HG03045 (cell line): Measurements from ENCODE around the gene UPF2.
A peak's percentile ranks its signal among the peaks of the same experiment; 100 is the strongest.
"Not testable (repeated sequence)": the region's sequence is repeated elsewhere in the genome, so short reads cannot be mapped to it uniquely, and the experiment has no call there.

Source experiments
- ATAC-seq: cut with Tn5 transposase; IDR thresholded peaks from one replicate; pipeline ENCODE4 v1.9.1; 2021; ENCODE audit warnings: mild to moderate bottlenecking, moderate library complexity; ENCODE audit not compliant: unreplicated experiment

The UPF2 gene

GRCh38 chr10:12042797-12043651 is at the start of gene UPF2:
Gene UPF2, minus strand, starts transcription at chr10:12042809. Its CDS starts 7,386 bp downstream, at chr10:12035423.
- ATAC-seq: peak; percentile 66

- no peak for ATAC-seq
Measured at GRCh38 chr10:12091421-12091820, 48.8 kb upstream of the UPF2 start.

- ATAC-seq: no peak
Measured at GRCh38 chr10:12088919-12089318, 46.3 kb upstream of the UPF2 start.

GRCh38 chr10:12081879-12082557 is 39.4 kb upstream of the UPF2 start:
- ATAC-seq: no peak

- no peak for ATAC-seq
Measured at GRCh38 chr10:12081470-12081869, 38.9 kb upstream of the UPF2 start.

GRCh38 chr10:12077580-12078180 is 35.1 kb upstream of the UPF2 start:
- no peak for ATAC-seq

- ATAC-seq: no peak
Measured at GRCh38 chr10:12073526-12073925, 30.9 kb upstream of the UPF2 start.

- not testable (repeated sequence) for ATAC-seq
Measured at GRCh38 chr10:12071441-12071840, 28.8 kb upstream of the UPF2 start.

- ATAC-seq: peak; percentile 98
Measured at GRCh38 chr10:12068449-12069269, 26.1 kb upstream of the UPF2 start, which contains the start of gene DHTKD1. Gene DHTKD1, plus strand, starts transcription at chr10:12068954. Its CDS starts 80 bp downstream, at chr10:12069034.

- no peak for ATAC-seq
Measured at GRCh38 chr10:12067336-12067735, 24.7 kb upstream of the UPF2 start.

- ATAC-seq: no peak
Measured at GRCh38 chr10:12063483-12063818, 20.8 kb upstream of the UPF2 start.

GRCh38 chr10:12062754-12063482 is 20.3 kb upstream of the UPF2 start:
- no peak for ATAC-seq

GRCh38 chr10:12061124-12061523 is 18.5 kb upstream of the UPF2 start:
- ATAC-seq: no peak

- no peak for ATAC-seq
Measured at GRCh38 chr10:12056748-12057147, 14.1 kb upstream of the UPF2 start.

GRCh38 chr10:12055732-12056131 is 13.1 kb upstream of the UPF2 start:
- ATAC-seq: no peak

GRCh38 chr10:12051241-12051640 is 8.6 kb upstream of the UPF2 start:
- ATAC-seq: no peak

- no peak for ATAC-seq
Measured at GRCh38 chr10:12050528-12050927, 7.9 kb upstream of the UPF2 start.

GRCh38 chr10:12048547-12048946 is 5.9 kb upstream of the UPF2 start:
- no peak for ATAC-seq

- ATAC-seq: no peak
Measured at GRCh38 chr10:12045596-12045995, 3.0 kb upstream of the UPF2 start.

GRCh38 chr10:12042409-12042796 is 206 bp downstream of the UPF2 start:
- ATAC-seq: peak; percentile 9
